Adrenal gland (tissue), 12 donors: ENCODE measurements around the gene PSMB7. TPM values are rescaled to one million over a fixed set of nuclear protein-coding genes. Genes with fewer than 3 reads are reported as not detected.

Source experiments
- DNase-seq, 7 donors: peaks; one replicate each; pipeline ENCODE4 v3.0.0-alpha.2; 2019 to 2020
- H3K27ac ChIP-seq, 5 donors: fragments of 200-600 bp; sonication (generic) in 4 of 5; 1 replicate in 3 of 5; 2 replicates in 2 of 5; pipeline versions ENCODE4 v1.5.1 to v1.8.0; 2016 to 2020; ENCODE audit warnings: mild to moderate bottlenecking in 1 of 5
- H3K27me3 ChIP-seq: fragments of 200-600 bp; 2 replicates; pipeline ENCODE4 v1.8.0; 2021
- H3K36me3 ChIP-seq, 2 donors: fragments of 200-600 bp; replicated peaks in 1 of 2; 1 replicate in 1 of 2; 2 replicates in 1 of 2; pipeline versions ENCODE4 v1.5.1 to v1.8.0; 2018 to 2022
- H3K4me1 ChIP-seq, 2 donors: fragments of 200-600 bp; replicated peaks in 1 of 2; 1 replicate in 1 of 2; 2 replicates in 1 of 2; pipeline versions ENCODE4 v1.5.1 to v1.8.0; 2018 to 2021
- H3K4me3 ChIP-seq, 4 donors: fragments of 200-600 bp; sonication (generic) in 3 of 4; one replicate each; pipeline ENCODE4 v1.5.1; 2016 to 2018
- H3K9me3 ChIP-seq, 3 donors: fragments of 200-600 bp; sonication (generic) in 1 of 3; replicated peaks in 1 of 3; 1 replicate in 2 of 3; 2 replicates in 1 of 3; pipeline versions ENCODE4 v1.5.1 to v1.8.0; 2016 to 2021
- POLR2A ChIP-seq, 2 donors: fragments of 450-650 bp; IDR thresholded peaks; one replicate each; pipeline ENCODE4 v1.6.1; 2017; ENCODE audit warnings: antibody characterized with exemption in 2 of 2, mild to moderate bottlenecking in 2 of 2, moderate library complexity in 1 of 2
- WGBS, 4 donors: extraction: QIAGEN DNeasy Blood & Tissue Kit in 2 of 4; methylation state at CpG; one replicate each; pipeline versions ENCODE4 v1.1.5 to v1.1.7; 2013 to 2017; 5-methylcytosine and 5-hydroxymethylcytosine counted together
- intact Hi-C, 2 donors: fragments of 100-400 bp; cut with DNase I; formaldehyde crosslinking; loops; one replicate each; pipeline versions ENCODE4 v1.14.1 to v1.15.0; 2022 to 2023
- polyA plus RNA-seq, 3 donors: library from polyadenylated mRNA; stranded (reverse); fragments of 200-250 nt in 2 of 3; fragments of 350-450 nt in 1 of 3; fragmentation: Illumina TruSeq in 1 of 3; extraction: RNeasy Lipid Tissue Mini Kit (QIAGEN cat#74804) in 1 of 3; gene quantifications; one replicate each; pipeline ENCODE4 v1.2.3, GENCODE V29; 2013 to 2014
- total RNA-seq, 9 donors: library from RNA; depleted of rRNA in 4 of 9; stranded (reverse); fragments of >200 nt in 4 of 9; fragments of 120-200 nt in 1 of 9; fragmentation: NEBNext Ultra II Directional in 1 of 9; extraction: Animal tissue kit (Norgen Biotek cat#: 25700) in 1 of 9; gene quantifications; one replicate each; pipeline versions ENCODE4 v1.1.0 to v1.2.4, GENCODE V29; 2013 to 2023
- TF ChIP-seq, protein P1 (sequence below), 6 experiments: fragments of 450-650 bp in 4 of 6; fragments of 200-600 bp in 2 of 6; sonication (generic) in 1 of 6; IDR thresholded peaks; 1 replicate in 5 of 6; 2 replicates in 1 of 6; pipeline versions ENCODE4 v1.5.1 to v1.8.0; 2016 to 2021; ENCODE audit warnings: antibody characterized with exemption in 6 of 6, mild to moderate bottlenecking in 2 of 6, moderate library complexity in 1 of 6
- donor health status: healthy with polysubstance abuse.
- donor health status: Bipolar disorder and iron deficiency.
- donor health status: DM: yes; HTN: yes; CAD: no.
- donor health status: DM: no; HTN: no; CAD: no.
- donor health status: DM: no; HTN: no; CAD: no.
- donor health status: DM: yes; HTN: yes; CAD: no.

Gene PSMB7
- total and polyA plus RNA-seq, 12 donors: 107 to 427 (median 178) TPM

GRCh38 chr9:124436320-124436719, 21.1 kb upstream of the PSMB7 start:
- Histone ChIP-seq H3K36me3 (no peaks in the 10 kb centered on the region), H3K4me3 (no peak overlapping the region), H3K4me1 (no peaks in the 10 kb centered on the region), H3K27ac (no peak overlapping the region), H3K9me3 (no peaks in the 10 kb centered on the region), H3K27me3 (no peaks in the 10 kb centered on the region)
- no peak for TF ChIP-seq POLR2A (IDR thresholded peaks at IDR 0.05)
- TF ChIP-seq, protein P1, sequence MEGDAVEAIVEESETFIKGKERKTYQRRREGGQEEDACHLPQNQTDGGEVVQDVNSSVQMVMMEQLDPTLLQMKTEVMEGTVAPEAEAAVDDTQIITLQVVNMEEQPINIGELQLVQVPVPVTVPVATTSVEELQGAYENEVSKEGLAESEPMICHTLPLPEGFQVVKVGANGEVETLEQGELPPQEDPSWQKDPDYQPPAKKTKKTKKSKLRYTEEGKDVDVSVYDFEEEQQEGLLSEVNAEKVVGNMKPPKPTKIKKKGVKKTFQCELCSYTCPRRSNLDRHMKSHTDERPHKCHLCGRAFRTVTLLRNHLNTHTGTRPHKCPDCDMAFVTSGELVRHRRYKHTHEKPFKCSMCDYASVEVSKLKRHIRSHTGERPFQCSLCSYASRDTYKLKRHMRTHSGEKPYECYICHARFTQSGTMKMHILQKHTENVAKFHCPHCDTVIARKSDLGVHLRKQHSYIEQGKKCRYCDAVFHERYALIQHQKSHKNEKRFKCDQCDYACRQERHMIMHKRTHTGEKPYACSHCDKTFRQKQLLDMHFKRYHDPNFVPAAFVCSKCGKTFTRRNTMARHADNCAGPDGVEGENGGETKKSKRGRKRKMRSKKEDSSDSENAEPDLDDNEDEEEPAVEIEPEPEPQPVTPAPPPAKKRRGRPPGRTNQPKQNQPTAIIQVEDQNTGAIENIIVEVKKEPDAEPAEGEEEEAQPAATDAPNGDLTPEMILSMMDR (IDR thresholded peaks at IDR 0.05): no peak
- peak in 1 of 7 donors; percentile 1 for DNase-seq
- intact Hi-C loops: no loop called here

GRCh38 chr9:124429530-124429867, 14.3 kb upstream of the PSMB7 start:
- DNase-seq: peak in 1 of 7 donors; percentile 77
- Histone ChIP-seq H3K4me3 (peak overlapping the region in 1 of 4 donors; percentile 27), H3K27me3 (no peaks in the 10 kb centered on the region), H3K4me1 (peaks cover 11 to 17% of the 10 kb centered on the region in 2 donors), H3K36me3 (no peaks in the 10 kb centered on the region), H3K27ac (peak overlapping the region; percentile 70 to 93 (median 87)), H3K9me3 (no peaks in the 10 kb centered on the region)
- whole genome bisulfite sequencing, 4 donors: 41 to 64% (median 49%) methylated on average over 4 of the region's 4 CpGs
- intact Hi-C loops: no loop called here
- TF ChIP-seq, protein P1 (IDR thresholded peaks at IDR 0.05): peak in 4 of 6 experiments; percentile 35 to 49 (median 46)
- TF ChIP-seq POLR2A (IDR thresholded peaks at IDR 0.05): no peak

DNA sequence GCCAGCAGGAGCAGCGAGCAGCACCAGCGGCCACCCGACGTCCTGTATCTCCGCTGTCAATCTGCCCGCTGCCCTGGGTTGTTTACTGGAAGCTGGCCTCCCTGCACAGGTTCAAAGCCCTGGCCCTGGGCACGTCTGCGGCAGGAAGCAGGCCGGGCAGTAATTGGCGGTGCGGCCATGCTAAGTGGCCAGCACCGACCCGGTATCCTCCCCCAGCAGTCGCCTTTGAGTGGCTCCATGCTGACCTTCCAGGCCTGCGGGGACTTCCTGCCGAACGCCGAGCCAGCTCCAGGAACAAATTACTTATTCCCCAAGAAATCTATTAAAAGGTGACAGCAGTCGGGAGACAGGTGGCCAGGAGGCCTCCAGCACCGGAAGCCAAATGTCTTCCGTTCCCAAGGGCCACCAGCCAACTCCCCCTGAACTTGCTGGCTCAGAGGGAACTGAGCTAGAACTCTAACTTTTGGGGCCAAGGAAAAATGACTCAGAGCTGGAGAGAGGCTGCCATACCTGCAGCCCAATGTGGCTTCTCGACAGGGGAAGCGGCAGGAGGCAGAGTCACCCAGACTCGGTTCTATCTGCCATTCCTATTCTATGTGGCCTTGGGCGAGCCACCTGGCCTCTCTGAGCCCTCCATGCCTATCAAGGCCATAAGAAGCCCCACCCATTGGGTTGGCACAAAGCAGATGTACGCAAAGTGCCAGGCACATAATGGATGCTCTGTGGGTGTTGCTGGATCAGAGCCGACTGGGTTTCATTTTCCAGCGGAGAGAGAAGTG, 13.7 kb upstream of the PSMB7 start:
- intact Hi-C loops: no loop called here
- H3K4me1 ChIP-seq: peaks cover 11 to 17% of the 10 kb centered on the region in 2 donors
- no peaks in the 10 kb centered on the region for H3K27me3 ChIP-seq
- H3K36me3 ChIP-seq: no peaks in the 10 kb centered on the region
- H3K9me3 ChIP-seq: no peaks in the 10 kb centered on the region
- peak overlapping the region in 1 of 4 donors; percentile 27 for H3K4me3 ChIP-seq
- peak overlapping the region; percentile 70 to 93 (median 87) for H3K27ac ChIP-seq
- peak; percentile 69 to 90 (median 83) for DNase-seq
- TF ChIP-seq POLR2A (IDR thresholded peaks at IDR 0.05): peak in 1 of 2 donors; percentile 15
- TF ChIP-seq, protein P1 (IDR thresholded peaks at IDR 0.05): peak in 1 of 6 experiments; percentile 2
- WGBS, 4 donors: 33 to 46% (median 36%) methylated on average over 10 to 28 of the region's 28 CpGs

DNA sequence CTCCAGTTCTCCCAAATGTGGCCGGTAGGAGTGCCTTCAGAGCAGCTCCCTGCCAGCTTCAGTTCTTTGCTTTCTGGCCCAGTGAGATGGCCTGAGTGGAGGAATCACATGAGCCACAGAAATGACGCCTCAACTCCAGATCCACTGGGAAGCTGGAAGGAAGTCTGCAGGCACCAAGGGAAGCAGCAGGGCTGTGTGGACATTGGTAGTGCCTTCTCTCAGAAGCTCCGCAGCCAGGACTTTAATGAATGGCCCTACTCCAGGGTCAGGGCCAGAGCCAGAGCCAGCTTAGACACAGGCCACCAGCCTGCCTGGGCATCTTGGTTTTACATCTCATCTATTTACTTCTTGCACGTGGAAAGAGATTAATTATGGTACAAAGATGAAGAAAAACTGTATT, 12.0 kb upstream of the PSMB7 start:
- DNase-seq: peak in 6 of 7 donors; percentile 30 to 68 (median 58)
- peak overlapping the region in 2 of 5 donors; percentile 76 to 93 for H3K27ac ChIP-seq
- H3K4me3 ChIP-seq: no peak overlapping the region
- no peaks in the 10 kb centered on the region for H3K36me3 ChIP-seq
- TF ChIP-seq, protein P1 (IDR thresholded peaks at IDR 0.05): peak in 3 of 6 experiments; percentile 20 to 35 (median 23)
- TF ChIP-seq POLR2A (IDR thresholded peaks at IDR 0.05): no peak
- H3K4me1 ChIP-seq: peaks cover 11 to 17% of the 10 kb centered on the region in 2 donors
- 24 to 43% (median 39%) methylated on average over 3 to 4 of the region's 4 CpGs for WGBS, 4 donors
- intact Hi-C loops: no loop called here
- no peaks in the 10 kb centered on the region for H3K27me3 ChIP-seq
- no peaks in the 10 kb centered on the region for H3K9me3 ChIP-seq
